GM23248 (cell line): ENCODE measurements around the gene RASSF3.

ENCODE experiments used
- EZH2 ChIP-seq: fragments of 200-600 bp; sonication (generic); IDR thresholded peaks from 2 replicates; pipeline ENCODE4 v1.6.1; 2018; ENCODE audit warnings: antibody characterized with exemption, mild to moderate bottlenecking; ENCODE audit not compliant: insufficient read depth, poor library complexity, severe bottlenecking
- EZH2phosphoT487 ChIP-seq: fragments of 200-600 bp; sonication (generic); IDR thresholded peaks from 2 replicates; pipeline ENCODE4 v1.6.1; 2018; ENCODE audit warnings: antibody characterized with exemption, moderate library complexity, mild to moderate bottlenecking, low read depth; ENCODE audit not compliant: insufficient read depth

- TF ChIP-seq EZH2phosphoT487 (no peak), EZH2 (no peak)
Observed at GRCh38 chr12:64735442-64735841, 125.1 kb downstream of the RASSF3 start.
